Body of pancreas (tissue), 4 donors: ENCODE results near the gene POLA1.

ENCODE experiments used
- POLR2A ChIP-seq, 3 donors: fragments of 450-650 bp; IDR thresholded peaks; one replicate each; pipeline ENCODE4 v1.6.1; 2016; ENCODE audit warnings: antibody characterized with exemption in 3 of 3, mild to moderate bottlenecking in 2 of 3
- TF ChIP-seq, protein P1 (sequence below), 7 experiments: fragments of 450-650 bp in 4 of 7; fragments of 200-600 bp in 3 of 7; sonication (generic) in 3 of 7; IDR thresholded peaks; one replicate each; pipeline ENCODE4 v1.5.1; 2016 to 2019; ENCODE audit warnings: antibody characterized with exemption in 7 of 7

DNA sequence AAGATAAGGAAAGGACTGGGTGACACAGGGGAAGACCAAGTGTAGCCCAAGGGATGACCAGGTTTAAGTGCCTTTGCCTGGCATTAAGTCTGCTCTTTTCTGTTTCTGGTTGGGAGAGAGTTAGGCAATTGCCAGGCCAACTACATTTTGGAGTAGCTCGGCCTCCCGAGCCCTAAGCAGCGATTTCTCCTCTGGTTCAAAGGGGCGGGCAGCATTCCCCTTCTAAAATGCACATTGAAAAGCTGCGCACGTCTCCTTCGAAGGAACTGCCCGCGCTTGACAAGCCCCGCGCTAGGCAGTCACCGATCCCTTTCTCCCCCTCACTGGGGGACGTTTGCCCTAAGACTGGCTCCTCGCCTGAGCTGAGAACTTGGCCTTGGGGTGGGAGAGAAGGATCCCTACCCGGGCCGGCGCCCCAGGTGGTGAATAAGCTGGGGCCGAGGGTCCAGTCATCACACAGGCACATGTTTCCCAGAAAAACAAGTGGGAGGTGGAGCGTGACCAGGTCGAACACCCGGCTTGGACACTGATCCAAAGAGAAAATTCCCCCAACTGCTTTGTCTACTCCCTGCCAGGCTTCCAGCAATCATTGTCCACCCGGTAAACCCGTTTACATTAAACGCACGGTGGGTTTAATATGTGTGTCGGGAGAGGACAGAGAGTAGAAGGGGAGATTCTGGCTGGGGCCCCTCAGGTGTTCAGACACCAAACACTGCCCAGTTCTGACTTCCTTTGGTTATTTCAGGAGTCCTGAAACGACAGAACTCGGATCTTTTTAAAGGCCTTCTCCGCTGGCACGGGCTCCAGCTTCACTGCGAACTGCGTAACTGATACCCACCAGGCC is 318.1 kb downstream of the POLA1 start:
- TF ChIP-seq, protein P1, sequence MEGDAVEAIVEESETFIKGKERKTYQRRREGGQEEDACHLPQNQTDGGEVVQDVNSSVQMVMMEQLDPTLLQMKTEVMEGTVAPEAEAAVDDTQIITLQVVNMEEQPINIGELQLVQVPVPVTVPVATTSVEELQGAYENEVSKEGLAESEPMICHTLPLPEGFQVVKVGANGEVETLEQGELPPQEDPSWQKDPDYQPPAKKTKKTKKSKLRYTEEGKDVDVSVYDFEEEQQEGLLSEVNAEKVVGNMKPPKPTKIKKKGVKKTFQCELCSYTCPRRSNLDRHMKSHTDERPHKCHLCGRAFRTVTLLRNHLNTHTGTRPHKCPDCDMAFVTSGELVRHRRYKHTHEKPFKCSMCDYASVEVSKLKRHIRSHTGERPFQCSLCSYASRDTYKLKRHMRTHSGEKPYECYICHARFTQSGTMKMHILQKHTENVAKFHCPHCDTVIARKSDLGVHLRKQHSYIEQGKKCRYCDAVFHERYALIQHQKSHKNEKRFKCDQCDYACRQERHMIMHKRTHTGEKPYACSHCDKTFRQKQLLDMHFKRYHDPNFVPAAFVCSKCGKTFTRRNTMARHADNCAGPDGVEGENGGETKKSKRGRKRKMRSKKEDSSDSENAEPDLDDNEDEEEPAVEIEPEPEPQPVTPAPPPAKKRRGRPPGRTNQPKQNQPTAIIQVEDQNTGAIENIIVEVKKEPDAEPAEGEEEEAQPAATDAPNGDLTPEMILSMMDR (IDR thresholded peaks at IDR 0.05): no peak
- TF ChIP-seq POLR2A (IDR thresholded peaks at IDR 0.05): no peak
